ENCODE measurements around the gene RAB28.

Gene RAB28

GRCh38 chr4:13461191-13461905 is 22.8 kb downstream of the RAB28 start:
- TF ChIP-seq PATZ1 (CRISPR knock-in tag; IDR thresholded peaks at IDR 0.05; ENCODE audit: borderline replicate concordance) (no peak), PPARA (CRISPR knock-in tag; IDR thresholded peaks at IDR 0.05; ENCODE audit: borderline replicate concordance) (no peak)
- no peak for ATAC-seq

GRCh38 chr4:13455411-13455810 is 28.7 kb downstream of the RAB28 start:
- ATAC-seq = no peak
- TF ChIP-seq ZNF8 (CRISPR knock-in tag; IDR thresholded peaks at IDR 0.05) = no peak

- TF ChIP-seq ISL1 (CRISPR knock-in tag; IDR thresholded peaks at IDR 0.05) (no peak), ESRRG (CRISPR knock-in tag; IDR thresholded peaks at IDR 0.05) (no peak), ZNF70 (CRISPR knock-in tag; IDR thresholded peaks at IDR 0.05) (no peak), ZFP30 (CRISPR knock-in tag; IDR thresholded peaks at IDR 0.05) (no peak), OSR1 (CRISPR knock-in tag; IDR thresholded peaks at IDR 0.05) (no peak), POU6F1 (CRISPR knock-in tag; IDR thresholded peaks at IDR 0.05; ENCODE audit: borderline replicate concordance, low read depth) (no peak), ARNTL (CRISPR knock-in tag; IDR thresholded peaks at IDR 0.05; ENCODE audit: borderline replicate concordance, low read depth) (no peak), TSHZ2 (CRISPR knock-in tag; IDR thresholded peaks at IDR 0.05) (no peak), ZNF8 (CRISPR knock-in tag; IDR thresholded peaks at IDR 0.05) (no peak)
- ATAC-seq = no peak
These were observed 29.4 kb downstream of the RAB28 start for GRCh38 chr4:13454786-13455185.

GRCh38 chr4:13452927-13453579 is 31.1 kb downstream of the RAB28 start:
- no peak for ATAC-seq
- no peak for TF ChIP-seq PPARA (CRISPR knock-in tag; IDR thresholded peaks at IDR 0.05; ENCODE audit: borderline replicate concordance)
- no peak for TF ChIP-seq TSHZ2 (CRISPR knock-in tag; IDR thresholded peaks at IDR 0.05)
- no peak for TF ChIP-seq ZNF70 (CRISPR knock-in tag; IDR thresholded peaks at IDR 0.05)
- TF ChIP-seq ZNF565 (CRISPR knock-in tag; conservative IDR thresholded peaks at IDR 0.05; ENCODE audit: low read depth) = no peak
- no peak for TF ChIP-seq TOX (CRISPR knock-in tag; IDR thresholded peaks at IDR 0.05; ENCODE audit: borderline replicate concordance)
- TF ChIP-seq ARNTL (CRISPR knock-in tag; IDR thresholded peaks at IDR 0.05; ENCODE audit: borderline replicate concordance, low read depth) = no peak
- no peak for TF ChIP-seq ZC3H10 (CRISPR knock-in tag; IDR thresholded peaks at IDR 0.05)
- TF ChIP-seq CSDC2 (CRISPR knock-in tag; IDR thresholded peaks at IDR 0.05) = no peak
- TF ChIP-seq CSRNP3 (CRISPR knock-in tag; IDR thresholded peaks at IDR 0.05) = no peak
- no peak for TF ChIP-seq POU6F1 (CRISPR knock-in tag; IDR thresholded peaks at IDR 0.05; ENCODE audit: borderline replicate concordance, low read depth)
- no peak for TF ChIP-seq PATZ1 (CRISPR knock-in tag; IDR thresholded peaks at IDR 0.05; ENCODE audit: borderline replicate concordance)
- TF ChIP-seq ISL1 (CRISPR knock-in tag; IDR thresholded peaks at IDR 0.05) = no peak
- no peak for TF ChIP-seq CREB5 (CRISPR knock-in tag; IDR thresholded peaks at IDR 0.05; ENCODE audit: low read depth)
